ENCODE measurements around the gene TPR.

The TPR gene

GRCh38 chr1:186289943-186290545, 85.0 kb downstream of the TPR start:
- no peak for DNase-seq (ENCODE audit: low read depth in 3 of 3)

GRCh38 chr1:186286615-186287315, 88.3 kb downstream of the TPR start:
- no peak for DNase-seq (ENCODE audit: low read depth in 3 of 3)

- no peak for DNase-seq (ENCODE audit: low read depth in 3 of 3)
Measured at GRCh38 chr1:186283374-186283773, 91.7 kb downstream of the TPR start.

- no peak for DNase-seq (ENCODE audit: low read depth in 3 of 3)
Measured at GRCh38 chr1:186282466-186282865, 92.6 kb downstream of the TPR start.

- no peak for DNase-seq (ENCODE audit: low read depth in 3 of 3)
Measured at GRCh38 chr1:186275822-186276221, 99.2 kb downstream of the TPR start.

GRCh38 chr1:186272486-186272885, 102.6 kb downstream of the TPR start:
- DNase-seq (ENCODE audit: low read depth in 3 of 3), result no peak

GRCh38 chr1:186271032-186271431, 104.0 kb downstream of the TPR start:
- DNase-seq (ENCODE audit: low read depth in 3 of 3), result no peak
